Measurements from ENCODE around the gene SPARC.

Gene SPARC

GRCh38 chr5:151637676-151638075 lies 49.0 kb downstream of the SPARC start:
- ChIA-PET CTCF (interaction anchor here (1.1 to 7.5 kb wide), 4 partner anchors 8 to 117 kb away, joined by 3 to 54 read pairs (median 4); no protein-coding TSS in a partner anchor), POLR2A (no interaction called here)
- no peak for DNase-seq (ENCODE audit: low read depth, low spot score)
- TF ChIP-seq, protein P1, sequence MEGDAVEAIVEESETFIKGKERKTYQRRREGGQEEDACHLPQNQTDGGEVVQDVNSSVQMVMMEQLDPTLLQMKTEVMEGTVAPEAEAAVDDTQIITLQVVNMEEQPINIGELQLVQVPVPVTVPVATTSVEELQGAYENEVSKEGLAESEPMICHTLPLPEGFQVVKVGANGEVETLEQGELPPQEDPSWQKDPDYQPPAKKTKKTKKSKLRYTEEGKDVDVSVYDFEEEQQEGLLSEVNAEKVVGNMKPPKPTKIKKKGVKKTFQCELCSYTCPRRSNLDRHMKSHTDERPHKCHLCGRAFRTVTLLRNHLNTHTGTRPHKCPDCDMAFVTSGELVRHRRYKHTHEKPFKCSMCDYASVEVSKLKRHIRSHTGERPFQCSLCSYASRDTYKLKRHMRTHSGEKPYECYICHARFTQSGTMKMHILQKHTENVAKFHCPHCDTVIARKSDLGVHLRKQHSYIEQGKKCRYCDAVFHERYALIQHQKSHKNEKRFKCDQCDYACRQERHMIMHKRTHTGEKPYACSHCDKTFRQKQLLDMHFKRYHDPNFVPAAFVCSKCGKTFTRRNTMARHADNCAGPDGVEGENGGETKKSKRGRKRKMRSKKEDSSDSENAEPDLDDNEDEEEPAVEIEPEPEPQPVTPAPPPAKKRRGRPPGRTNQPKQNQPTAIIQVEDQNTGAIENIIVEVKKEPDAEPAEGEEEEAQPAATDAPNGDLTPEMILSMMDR (IDR thresholded peaks at IDR 0.05; ENCODE audit: insufficient read depth, low read length, missing control alignments): no peak
- H3K4me3 ChIP-seq (ENCODE audit: low read depth, low read length): no peak overlapping the region

- TF ChIP-seq, protein P1 (IDR thresholded peaks at IDR 0.05; ENCODE audit: insufficient read depth, low read length, missing control alignments): no peak
- CTCF ChIA-PET: interaction anchor here (1.2 to 1.7 kb wide), 2 partner anchors 15 to 18 kb away, joined by 3 to 7 read pairs; no protein-coding TSS in a partner anchor
- POLR2A ChIA-PET: no interaction called here
- no peak for DNase-seq (ENCODE audit: low read depth, low spot score)
- no peak overlapping the region for H3K4me3 ChIP-seq (ENCODE audit: low read depth, low read length)
Measured at GRCh38 chr5:151633892-151634291, 52.8 kb downstream of the SPARC start.

DNA sequence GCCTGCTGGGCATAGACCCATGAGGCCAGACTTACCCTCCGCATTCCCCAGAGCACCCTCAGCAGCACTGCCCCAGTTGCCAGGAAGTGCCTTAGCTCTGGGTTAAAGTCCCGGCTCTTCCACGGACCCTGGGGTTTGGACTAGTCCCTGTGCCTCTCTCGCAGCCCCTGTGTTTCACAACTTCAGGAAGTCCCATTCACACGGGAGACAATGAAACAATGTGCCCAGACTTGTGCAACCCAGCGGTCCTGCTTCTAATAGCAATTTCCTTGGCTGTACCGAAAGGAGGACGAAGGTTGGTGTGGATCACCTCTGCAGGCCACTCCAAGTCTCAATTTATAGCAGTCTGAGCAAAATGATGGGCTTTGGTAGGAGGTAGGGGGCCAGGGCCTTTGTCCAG lies 53.8 kb downstream of the SPARC start:
- H3K4me3 ChIP-seq (ENCODE audit: low read depth, low read length): no peak overlapping the region
- no peak for DNase-seq (ENCODE audit: low read depth, low spot score)
- CTCF ChIA-PET: interaction anchor here (1.2 to 1.7 kb wide), 2 partner anchors 16 to 18 kb away, joined by 3 to 7 read pairs; no protein-coding TSS in a partner anchor
- TF ChIP-seq, protein P1 (IDR thresholded peaks at IDR 0.05; ENCODE audit: insufficient read depth, low read length, missing control alignments): no peak
- POLR2A ChIA-PET: no interaction called here

DNA sequence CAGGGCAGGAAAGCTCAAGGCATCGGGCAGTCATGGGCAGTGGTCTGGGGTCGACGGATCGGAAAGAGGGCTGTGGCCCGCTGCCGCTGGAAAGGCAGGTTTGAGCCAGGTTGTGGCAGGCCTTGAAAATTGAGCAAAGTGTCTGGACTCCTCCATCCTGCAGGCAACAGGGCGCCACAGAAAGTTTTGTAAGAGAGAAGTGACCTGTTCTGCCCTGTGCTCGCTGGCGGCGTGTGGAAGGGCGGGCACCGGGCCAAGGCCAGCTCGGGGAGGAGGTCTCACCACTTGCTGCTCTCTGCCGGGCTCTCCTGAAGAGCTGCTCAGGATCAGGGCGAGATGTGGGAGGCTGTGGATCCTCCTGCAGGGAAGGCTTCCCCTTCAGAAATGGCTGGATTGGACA lies 54.2 kb downstream of the SPARC start:
- H3K4me3 ChIP-seq (ENCODE audit: low read depth, low read length): no peak overlapping the region
- DNase-seq (ENCODE audit: low read depth, low spot score): no peak
- CTCF ChIA-PET: no interaction called here
- POLR2A ChIA-PET: no interaction called here
- TF ChIP-seq, protein P1 (IDR thresholded peaks at IDR 0.05; ENCODE audit: insufficient read depth, low read length, missing control alignments): no peak

DNA sequence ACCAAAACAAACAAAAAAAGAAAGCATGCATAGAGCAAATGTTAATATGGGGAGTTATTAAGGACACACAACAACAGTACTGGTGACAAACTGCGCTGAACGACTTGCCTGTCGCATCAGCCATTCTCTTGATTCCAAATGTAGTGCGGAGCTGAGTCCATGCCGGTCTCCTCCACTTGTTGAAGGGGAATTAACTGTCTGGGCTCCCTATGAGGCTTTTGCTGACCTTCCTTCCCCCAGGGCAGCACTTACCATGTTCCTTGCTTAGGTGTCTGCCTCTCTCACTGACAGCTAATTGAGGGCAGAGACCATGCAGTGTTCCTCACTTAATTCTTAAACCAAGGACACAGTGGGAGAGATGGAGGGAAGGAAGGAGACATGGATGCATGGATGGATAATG lies 54.8 kb downstream of the SPARC start:
- POLR2A ChIA-PET: no interaction called here
- no peak overlapping the region for H3K4me3 ChIP-seq (ENCODE audit: low read depth, low read length)
- CTCF ChIA-PET: no interaction called here
- TF ChIP-seq, protein P1 (IDR thresholded peaks at IDR 0.05; ENCODE audit: insufficient read depth, low read length, missing control alignments): no peak
- DNase-seq (ENCODE audit: low read depth, low spot score): no peak

DNA sequence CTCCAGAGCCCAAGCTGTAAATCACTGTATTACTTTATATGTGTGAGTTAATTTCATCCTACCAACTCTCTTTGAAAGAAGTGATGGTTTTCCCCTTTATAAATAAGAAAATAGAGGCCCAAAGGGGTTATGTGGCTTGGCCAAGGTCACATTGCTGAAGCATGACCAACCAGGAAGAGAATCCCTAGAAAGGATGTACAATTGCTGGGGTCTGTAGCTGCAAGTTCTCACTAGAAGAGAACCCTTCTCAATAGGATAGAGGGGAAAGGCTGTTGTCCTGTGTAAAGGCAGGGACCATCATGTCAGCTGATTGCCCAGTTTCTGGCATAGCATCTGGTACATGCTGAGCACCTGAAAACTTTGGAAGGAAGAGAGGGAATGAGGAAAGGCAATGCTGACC lies 56.6 kb downstream of the SPARC start:
- CTCF ChIA-PET: interaction anchor here (0.7 to 3.0 kb wide), 2 partner anchors 8 to 22 kb away, joined by 3 to 10 read pairs; no protein-coding TSS in a partner anchor
- DNase-seq (ENCODE audit: low read depth, low spot score): no peak
- POLR2A ChIA-PET: no interaction called here
- TF ChIP-seq, protein P1 (IDR thresholded peaks at IDR 0.05; ENCODE audit: insufficient read depth, low read length, missing control alignments): no peak
- no peak overlapping the region for H3K4me3 ChIP-seq (ENCODE audit: low read depth, low read length)

All from AG04449 (cell line).